IMR-90 (cell line): ENCODE results near the gene EXOC6B. TPM values are rescaled to one million over a fixed set of nuclear protein-coding genes. Genes with fewer than 3 reads are reported as not detected.

Source experiments
- ATAC-seq: fragments of 200-7000 bp; cut with Tn5 transposase; 2 replicates; pipeline ENCODE4 v1.9.1; 2020; ENCODE audit warnings: low read depth, mild to moderate bottlenecking, moderate library complexity
- BruUV-seq: library from RNA; stranded (reverse); fragments of 400-500 nt; replicated peaks from 2 replicates; lab custom pipeline; 2021; lab: Mats Ljungman, UMichigan
- CTCF ChIA-PET: fragments of 300-600 bp; formaldehyde crosslinking; extraction: SDS; loops from one replicate; lab custom pipeline; 2021; ENCODE audit warnings: antibody characterized with exemption; lab: Yijun Ruan, JAX
- POLR2A ChIA-PET: fragments of 300-600 bp; sonication (Branson Sonifier 250); formaldehyde crosslinking; loops from one replicate; lab custom pipeline; 2022; ENCODE audit warnings: antibody characterized with exemption; ENCODE audit not compliant: unreplicated experiment; lab: Charles Lee
- DNase-seq: peaks from one replicate; pipeline ENCODE4 v3.0.0; 2013
- H2AFZ ChIP-seq: replicated peaks from 2 replicates; pipeline ENCODE3; 2013; ENCODE audit warnings: low read length, mild to moderate bottlenecking; ENCODE audit not compliant: poor library complexity
- H2AK5ac ChIP-seq: 2 replicates; pipeline ENCODE4 v1.6.1; 2013; ENCODE audit warnings: low read depth, low read length, inconsistent platforms
- H2AK9ac ChIP-seq: replicated peaks from 2 replicates; pipeline ENCODE3; 2013; ENCODE audit warnings: mild to moderate bottlenecking, low read depth, low read length, moderate library complexity; ENCODE audit not compliant: poor library complexity
- H2BK120ac ChIP-seq: 2 replicates; pipeline ENCODE4 v1.6.1; 2013; ENCODE audit warnings: low read depth, low read length, inconsistent platforms
- H2BK15ac ChIP-seq: 3 replicates; pipeline ENCODE4 v1.6.1; 2013; ENCODE audit warnings: low read depth, low read length, inconsistent platforms
- H2BK20ac ChIP-seq: 2 replicates; pipeline ENCODE4 v1.6.1; 2013; ENCODE audit warnings: low read depth, mild to moderate bottlenecking, inconsistent platforms, low read length, moderate library complexity
- H2BK5ac ChIP-seq: 2 replicates; pipeline ENCODE4 v1.6.1; 2013; ENCODE audit warnings: mild to moderate bottlenecking, low read depth, low read length, inconsistent platforms; ENCODE audit not compliant: poor library complexity, severe bottlenecking
- H3K14ac ChIP-seq: replicated peaks from 2 replicates; pipeline ENCODE4 v1.6.1; 2013; ENCODE audit warnings: low read depth, low read length, inconsistent platforms
- H3K18ac ChIP-seq: 2 replicates; pipeline ENCODE4 v1.6.1; 2013; ENCODE audit warnings: low read depth, low read length, control low read depth
- H3K23ac ChIP-seq: 2 replicates; pipeline ENCODE4 v1.6.1; 2013; ENCODE audit warnings: low read depth, low read length, inconsistent platforms
- H3K27ac ChIP-seq: 2 replicates; pipeline ENCODE4 v1.5.1; 2013; ENCODE audit warnings: mild to moderate bottlenecking, control low read depth, low read length; ENCODE audit not compliant: insufficient read depth
- H3K27me3 ChIP-seq: 2 replicates; pipeline ENCODE4 v1.6.1; 2013; ENCODE audit warnings: low read length; ENCODE audit not compliant: control insufficient read depth, insufficient read depth
- H3K36me3 ChIP-seq: 2 replicates; pipeline ENCODE4 v1.6.1; 2013; ENCODE audit warnings: low read length, mixed read lengths; ENCODE audit not compliant: control insufficient read depth, insufficient read depth
- H3K4ac ChIP-seq: 2 replicates; pipeline ENCODE4 v1.6.1; 2013; ENCODE audit warnings: low read depth, low read length, inconsistent platforms
- H3K4me1 ChIP-seq: 2 replicates; pipeline ENCODE4 v1.6.1; 2013; ENCODE audit warnings: low read length, mixed read lengths; ENCODE audit not compliant: control insufficient read depth, insufficient read depth
- H3K4me2 ChIP-seq: 2 replicates; pipeline ENCODE4 v1.6.1; 2013; ENCODE audit warnings: low read depth, mild to moderate bottlenecking, control low read depth, low read length, moderate library complexity
- H3K4me3 ChIP-seq: 2 replicates; pipeline ENCODE4 v1.5.1; 2013; ENCODE audit warnings: low read depth, mild to moderate bottlenecking, control low read depth, low read length, moderate library complexity; ENCODE audit not compliant: insufficient read depth
- H3K56ac ChIP-seq: 2 replicates; pipeline ENCODE4 v1.6.1; 2013; ENCODE audit warnings: low read length, inconsistent platforms; ENCODE audit not compliant: insufficient read depth; ENCODE audit errors: extremely low read depth
- H3K79me1 ChIP-seq, 2 experiments: 2 replicates each; pipeline ENCODE4 v1.6.1; 2013; ENCODE audit warnings: low read length in 2 of 2, inconsistent platforms in 1 of 2, low read depth in 1 of 2
- H3K9ac ChIP-seq: 2 replicates; pipeline ENCODE4 v1.6.1; 2013; ENCODE audit warnings: low read depth, low read length, control low read depth
- H3K9me1 ChIP-seq: 2 replicates; pipeline ENCODE4 v1.6.1; 2013; ENCODE audit warnings: low read length, inconsistent platforms; ENCODE audit not compliant: insufficient read depth
- H3K9me3 ChIP-seq: 2 replicates; pipeline ENCODE4 v1.6.1; 2013; ENCODE audit warnings: low read length; ENCODE audit not compliant: control insufficient read depth, insufficient read depth
- H4K20me1 ChIP-seq: 2 replicates; pipeline ENCODE4 v1.6.1; 2013; ENCODE audit warnings: low read length, inconsistent platforms; ENCODE audit not compliant: insufficient read depth
- H4K5ac ChIP-seq: 2 replicates; pipeline ENCODE4 v1.6.1; 2013; ENCODE audit warnings: mild to moderate bottlenecking, low read depth, low read length, control low read depth
- H4K8ac ChIP-seq, 2 experiments: 2 replicates each; pipeline ENCODE4 v1.6.1; 2013; ENCODE audit warnings: low read depth in 2 of 2, low read length in 2 of 2, control low read depth in 1 of 2, inconsistent platforms in 1 of 2
- H4K91ac ChIP-seq: 2 replicates; pipeline ENCODE4 v1.6.1; 2013; ENCODE audit warnings: low read depth, low read length, inconsistent platforms; ENCODE audit not compliant: insufficient read depth
- BHLHE40 ChIP-seq: fragments of 150-350 bp; IDR thresholded peaks from 2 replicates; pipeline ENCODE4 v1.6.1; 2016; ENCODE audit warnings: mild to moderate bottlenecking, low read depth, low read length
- CEBPB ChIP-seq: IDR thresholded peaks from 2 replicates; pipeline ENCODE4 v1.6.1; 2012; ENCODE audit warnings: low read depth, low read length, improper control_type of control experiment
- CHD1 ChIP-seq: IDR thresholded peaks from 2 replicates; pipeline ENCODE4 v1.6.1; 2012; ENCODE audit warnings: low read depth, low read length, improper control_type of control experiment
- CTCF ChIP-seq: conservative IDR thresholded peaks from 2 replicates; pipeline ENCODE4 v1.5.1; 2012; ENCODE audit warnings: mild to moderate bottlenecking, low read depth, low read length, improper control_type of control experiment
- ELK1 ChIP-seq: fragments of 150-350 bp; IDR thresholded peaks from 2 replicates; pipeline ENCODE4 v1.6.1; 2016; ENCODE audit warnings: low read depth, mild to moderate bottlenecking, low read length, moderate library complexity, borderline replicate concordance
- MAFK ChIP-seq: IDR thresholded peaks from 2 replicates; pipeline ENCODE4 v1.6.1; 2012; ENCODE audit warnings: low read depth, low read length, improper control_type of control experiment
- MAZ ChIP-seq: IDR thresholded peaks from 2 replicates; pipeline ENCODE4 v1.6.1; 2012; ENCODE audit warnings: low read depth, mild to moderate bottlenecking, low read length, improper control_type of control experiment, moderate library complexity, borderline replicate concordance
- MXI1 ChIP-seq: IDR thresholded peaks from 2 replicates; pipeline ENCODE4 v1.6.1; 2012; ENCODE audit warnings: low read depth, mild to moderate bottlenecking, low read length, moderate library complexity, borderline replicate concordance
- POLR2A ChIP-seq: IDR thresholded peaks from 2 replicates; pipeline ENCODE4 v1.6.1; 2012; ENCODE audit warnings: mild to moderate bottlenecking, low read depth, low read length
- RAD21 ChIP-seq: IDR thresholded peaks from 2 replicates; pipeline ENCODE4 v1.6.1; 2012; ENCODE audit warnings: low read length, improper control_type of control experiment
- RCOR1 ChIP-seq: IDR thresholded peaks from 2 replicates; pipeline ENCODE4 v1.6.1; 2012; ENCODE audit warnings: mild to moderate bottlenecking, low read length, improper control_type of control experiment; ENCODE audit not compliant: insufficient replicate concordance
- RFX5 ChIP-seq: IDR thresholded peaks from 2 replicates; pipeline ENCODE4 v1.8.0; 2012; ENCODE audit warnings: low read depth, mild to moderate bottlenecking, low read length, moderate library complexity
- SMC3 ChIP-seq: fragments of 150-350 bp; IDR thresholded peaks from 2 replicates; pipeline ENCODE4 v1.6.1; 2016; ENCODE audit warnings: low read depth, mild to moderate bottlenecking, antibody characterized with exemption, low read length, moderate library complexity
- WGBS, 2 experiments: methylation state at CpG; one replicate each; pipeline versions ENCODE4 v1.1.5 to v1.1.7; 2013; ENCODE audit warnings: missing lambda C conversion rate in 2 of 2; ENCODE audit not compliant: insufficient read length in 1 of 2; ENCODE audit errors: extremely low coverage in 2 of 2; 5-methylcytosine and 5-hydroxymethylcytosine counted together
- dilution Hi-C: fragments of 300-500 bp; cut with HindIII; formaldehyde crosslinking; loops from one replicate; pipeline ENCODE4 v1.14.3; 2018; ENCODE audit warnings: low sequenced_read_pairs; ENCODE audit not compliant: unreplicated experiment
- in situ Hi-C: fragments of 300-500 bp; cut with MboI; formaldehyde crosslinking; loops from 3 replicates; pipeline ENCODE4 v1.14.3; 2019; ENCODE audit warnings: low sequenced_read_pairs, inconsistent platforms, mixed read lengths
- intact Hi-C: fragments of 100-400 bp; cut with micrococcal nuclease; formaldehyde crosslinking; loops from 2 replicates; pipeline ENCODE4 v1.10.0; 2022
- polyA plus RNA-seq, 3 experiments: library from polyadenylated mRNA; depleted of rRNA; stranded (reverse); fragments of >200 nt; gene quantifications; 2 replicates each; pipeline ENCODE4 v1.2.3, GENCODE V29; 2012; ENCODE audit warnings: low replicate concordance in 1 of 3
- total RNA-seq: library from RNA; depleted of rRNA; stranded (reverse); fragments of >200 nt; gene quantifications from 2 replicates; pipeline ENCODE4 v1.2.3, GENCODE V29; 2012

EXOC6B gene
- total and polyA plus RNA-seq, 2 of the 4 experiments (the other 2 are of a cell fraction), result 10.2 to 29.4 TPM

GRCh38 chr2:72274380-72274797, 551.4 kb downstream of the EXOC6B start:
- H3K9me1 ChIP-seq, result no peaks in the 10 kb centered on the region
- no peak overlapping the region for H4K5ac ChIP-seq
- H2AFZ ChIP-seq, result no peak overlapping the region
- no peak overlapping the region for H3K27ac ChIP-seq
- H3K23ac ChIP-seq, result no peak overlapping the region
- ChIA-PET CTCF (no interaction called here), POLR2A (no interaction called here)
- H3K9me3 ChIP-seq, result no peaks in the 10 kb centered on the region
- no peak overlapping the region for H4K8ac ChIP-seq
- no CpG with 5 or more reads among the region's 4 CpGs for whole genome bisulfite sequencing, 2 experiments
- no peak overlapping the region for H3K4ac ChIP-seq
- intact Hi-C loops (no loop called here), in situ Hi-C loops (no loop called here), dilution Hi-C loops (no loop called here)
- no peaks in the 10 kb centered on the region for H3K27me3 ChIP-seq
- H2AK5ac ChIP-seq, result no peak overlapping the region
- H3K9ac ChIP-seq, result no peak overlapping the region
- no peak overlapping the region for H2AK9ac ChIP-seq
- no peak overlapping the region for H3K18ac ChIP-seq
- TF ChIP-seq BHLHE40, result no peak
- no peak for TF ChIP-seq RFX5
- TF ChIP-seq CHD1, result no peak
- TF ChIP-seq SMC3, result no peak
- TF ChIP-seq ELK1, result no peak
- no peak for TF ChIP-seq POLR2A
- TF ChIP-seq MXI1, result no peak
- no peak for TF ChIP-seq RCOR1
- no peak for TF ChIP-seq MAZ
- no peak for TF ChIP-seq RAD21
- TF ChIP-seq CTCF, result no peak
- TF ChIP-seq MAFK, result no peak
- TF ChIP-seq CEBPB, result no peak
- H3K4me1 ChIP-seq, result peaks cover 11% of the 10 kb centered on the region
- no peak overlapping the region for H3K56ac ChIP-seq
- H4K91ac ChIP-seq, result no peak overlapping the region
- no TSS peak for BruUV-seq
- no peaks in the 10 kb centered on the region; the same call in 1 of the 2 replicates for H4K20me1 ChIP-seq
- no peaks in the 10 kb centered on the region; a peak in 1 of 4 replicates for H3K79me1 ChIP-seq
- H3K4me3 ChIP-seq, result no peak overlapping the region
- ATAC-seq (no peak; the same call in 1 of the 2 replicates), DNase-seq (peak; percentile 20)
- H3K14ac ChIP-seq, result no peak overlapping the region
- H3K4me2 ChIP-seq, result peak overlapping the region; percentile 17; the same call in 1 of the 2 replicates
- H2BK5ac ChIP-seq, result no peak overlapping the region
- H2BK120ac ChIP-seq, result no peak overlapping the region
- no peak overlapping the region for H2BK20ac ChIP-seq
- H3K36me3 ChIP-seq, result no peaks in the 10 kb centered on the region
- H2BK15ac ChIP-seq, result no peak overlapping the region
